ENCODE results near the gene ZBTB7B. TPM values are rescaled to one million over a fixed set of nuclear protein-coding genes. Genes with fewer than 3 reads are reported as not detected.

ZBTB7B gene
- total and polyA plus RNA-seq, 9 of the 15 experiments (the other 6 are each of a cell fraction or from before 2014, with no cell fraction given): 0.04 to 46.5 (median 15.2) TPM

GRCh38 chr1:155003766-155004351 lies 1.3 kb downstream of the ZBTB7B start (continued):
- TF ChIP-seq ZNF592 (IDR thresholded peaks at IDR 0.05) (no peak; the same call in 1 of the 2 replicates), JUND (IDR thresholded peaks at IDR 0.05; ENCODE audit: borderline replicate concordance, low read depth, low read length) (peak; percentile 76), JUND (tag; IDR thresholded peaks at IDR 0.05; ENCODE audit: borderline replicate concordance, low read depth, low read length) (peak; percentile 36; the same call in 1 of the 3 replicates), SRF (CRISPR knock-in tag; IDR thresholded peaks at IDR 0.05) (peak; percentile 15 to 78; a peak in 3 of 4 replicates), ZFPM2 (CRISPR knock-in tag; IDR thresholded peaks at IDR 0.05) (no peak), ZNF146 (CRISPR knock-in tag; IDR thresholded peaks at IDR 0.05; ENCODE audit: unreplicated experiment) (no peak), CHD7 (IDR thresholded peaks at IDR 0.05; ENCODE audit: low read depth, low read length) (no peak), HDAC1 (IDR thresholded peaks at IDR 0.05) (no peak), ZNF140 (CRISPR knock-in tag; IDR thresholded peaks at IDR 0.05) (no peak)
- TF ChIP-seq, protein P1, sequence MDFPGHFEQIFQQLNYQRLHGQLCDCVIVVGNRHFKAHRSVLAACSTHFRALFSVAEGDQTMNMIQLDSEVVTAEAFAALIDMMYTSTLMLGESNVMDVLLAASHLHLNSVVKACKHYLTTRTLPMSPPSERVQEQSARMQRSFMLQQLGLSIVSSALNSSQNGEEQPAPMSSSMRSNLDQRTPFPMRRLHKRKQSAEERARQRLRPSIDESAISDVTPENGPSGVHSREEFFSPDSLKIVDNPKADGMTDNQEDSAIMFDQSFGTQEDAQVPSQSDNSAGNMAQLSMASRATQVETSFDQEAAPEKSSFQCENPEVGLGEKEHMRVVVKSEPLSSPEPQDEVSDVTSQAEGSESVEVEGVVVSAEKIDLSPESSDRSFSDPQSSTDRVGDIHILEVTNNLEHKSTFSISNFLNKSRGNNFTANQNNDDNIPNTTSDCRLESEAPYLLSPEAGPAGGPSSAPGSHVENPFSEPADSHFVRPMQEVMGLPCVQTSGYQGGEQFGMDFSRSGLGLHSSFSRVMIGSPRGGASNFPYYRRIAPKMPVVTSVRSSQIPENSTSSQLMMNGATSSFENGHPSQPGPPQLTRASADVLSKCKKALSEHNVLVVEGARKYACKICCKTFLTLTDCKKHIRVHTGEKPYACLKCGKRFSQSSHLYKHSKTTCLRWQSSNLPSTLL (IDR thresholded peaks at IDR 0.05): no peak

All from K562 (cell line).